A549 (cell line): Measurements from ENCODE around the gene SIRPA.

Experiments used
- EP300 ChIP-seq, 2 experiments: fragments of >200 bp; sonication (Bioruptor Twin); formaldehyde crosslinking; IDR thresholded peaks; 2 replicates in 1 of 2; 3 replicates in 1 of 2; pipeline ENCODE4 v1.6.1; 2016 to 2017
- FOSB ChIP-seq: fragments of 250-450 bp; sonication (Bioruptor Pico); IDR thresholded peaks from 2 replicates; pipeline ENCODE4 v1.5.0; 2020; ENCODE audit warnings: mild to moderate bottlenecking, moderate library complexity
- HDAC2 ChIP-seq: fragments of 200-600 bp; sonication (generic); IDR thresholded peaks from 2 replicates; pipeline ENCODE4 v1.6.1; 2016
- MAFK ChIP-seq: fragments of 450-650 bp; IDR thresholded peaks from 2 replicates; pipeline ENCODE4 v1.6.1; 2014; ENCODE audit not compliant: partially characterized antibody
- MAZ ChIP-seq: fragments of 150-350 bp; IDR thresholded peaks from 2 replicates; pipeline ENCODE4 v1.6.1; 2014; ENCODE audit warnings: antibody characterized with exemption, low read depth, low read length, borderline replicate concordance
- PHF8 ChIP-seq: fragments of 200-600 bp; sonication (generic); IDR thresholded peaks from 2 replicates; pipeline ENCODE4 v1.6.1; 2016; ENCODE audit warnings: low read depth, mild to moderate bottlenecking, antibody characterized with exemption, moderate library complexity, borderline replicate concordance
- POLR2A ChIP-seq: IDR thresholded peaks from 2 replicates; pipeline ENCODE4 v1.6.1; 2012; ENCODE audit warnings: mild to moderate bottlenecking, low read length
- RFX5 ChIP-seq: fragments of 450-650 bp; IDR thresholded peaks from 2 replicates; pipeline ENCODE4 v1.7.1; 2014; ENCODE audit warnings: antibody characterized with exemption, mild to moderate bottlenecking, moderate library complexity
- SREBF2 ChIP-seq: fragments of 450-650 bp; IDR thresholded peaks from 2 replicates; pipeline ENCODE4 v1.6.1; 2014; ENCODE audit warnings: mild to moderate bottlenecking, moderate library complexity
- TF ChIP-seq, protein P1 (sequence below): fragments of >200 bp; sonication (Bioruptor Twin); formaldehyde crosslinking; IDR thresholded peaks from 3 replicates; pipeline ENCODE4 v1.5.1; 2016
- TF ChIP-seq, protein P2 (sequence below): fragments of 200-600 bp; sonication (generic); IDR thresholded peaks from 2 replicates; pipeline ENCODE4 v1.6.1; 2016; ENCODE audit warnings: antibody characterized with exemption, mild to moderate bottlenecking, moderate library complexity
- TF ChIP-seq, protein P3 (sequence below): IDR thresholded peaks from 2 replicates; pipeline ENCODE4 v1.6.1; 2012; ENCODE audit warnings: low read depth, borderline replicate concordance

DNA sequence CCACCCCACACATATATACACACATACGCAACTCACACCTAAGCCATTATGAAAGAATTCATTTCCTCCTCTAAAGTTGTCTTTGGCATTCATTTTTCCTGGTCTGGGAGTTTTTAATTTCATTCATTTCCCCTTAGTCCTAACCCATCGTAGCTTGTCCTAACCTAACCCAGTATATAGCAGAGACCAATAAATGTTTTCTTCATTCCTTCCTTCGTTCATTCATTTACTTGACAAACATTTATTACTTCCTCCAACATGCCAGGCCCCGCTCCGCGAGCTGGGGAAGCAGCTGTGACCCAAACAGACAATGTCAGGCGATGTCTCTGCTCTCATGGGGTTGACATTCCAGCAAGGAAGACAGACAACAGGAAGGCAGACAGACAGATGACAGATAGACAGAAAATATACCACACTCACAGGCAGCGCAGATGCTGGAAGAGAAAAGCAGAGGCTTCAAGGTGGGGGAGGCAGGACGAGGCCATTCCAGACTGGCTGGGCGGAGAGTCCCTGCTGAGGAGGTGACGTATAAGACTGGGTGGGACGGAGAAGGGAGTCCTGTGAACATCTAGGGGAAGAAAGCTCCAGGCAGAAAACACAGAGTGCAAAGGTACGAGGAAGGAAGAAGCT, 33.7 kb upstream of the SIRPA start:
- no peak for TF ChIP-seq EP300 (IDR thresholded peaks at IDR 0.05)
- TF ChIP-seq MAZ: no peak
- TF ChIP-seq, protein P1, sequence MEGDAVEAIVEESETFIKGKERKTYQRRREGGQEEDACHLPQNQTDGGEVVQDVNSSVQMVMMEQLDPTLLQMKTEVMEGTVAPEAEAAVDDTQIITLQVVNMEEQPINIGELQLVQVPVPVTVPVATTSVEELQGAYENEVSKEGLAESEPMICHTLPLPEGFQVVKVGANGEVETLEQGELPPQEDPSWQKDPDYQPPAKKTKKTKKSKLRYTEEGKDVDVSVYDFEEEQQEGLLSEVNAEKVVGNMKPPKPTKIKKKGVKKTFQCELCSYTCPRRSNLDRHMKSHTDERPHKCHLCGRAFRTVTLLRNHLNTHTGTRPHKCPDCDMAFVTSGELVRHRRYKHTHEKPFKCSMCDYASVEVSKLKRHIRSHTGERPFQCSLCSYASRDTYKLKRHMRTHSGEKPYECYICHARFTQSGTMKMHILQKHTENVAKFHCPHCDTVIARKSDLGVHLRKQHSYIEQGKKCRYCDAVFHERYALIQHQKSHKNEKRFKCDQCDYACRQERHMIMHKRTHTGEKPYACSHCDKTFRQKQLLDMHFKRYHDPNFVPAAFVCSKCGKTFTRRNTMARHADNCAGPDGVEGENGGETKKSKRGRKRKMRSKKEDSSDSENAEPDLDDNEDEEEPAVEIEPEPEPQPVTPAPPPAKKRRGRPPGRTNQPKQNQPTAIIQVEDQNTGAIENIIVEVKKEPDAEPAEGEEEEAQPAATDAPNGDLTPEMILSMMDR: no peak
- no peak for TF ChIP-seq PHF8
- TF ChIP-seq SREBF2: no peak
- TF ChIP-seq RFX5: no peak
- TF ChIP-seq, protein P2, sequence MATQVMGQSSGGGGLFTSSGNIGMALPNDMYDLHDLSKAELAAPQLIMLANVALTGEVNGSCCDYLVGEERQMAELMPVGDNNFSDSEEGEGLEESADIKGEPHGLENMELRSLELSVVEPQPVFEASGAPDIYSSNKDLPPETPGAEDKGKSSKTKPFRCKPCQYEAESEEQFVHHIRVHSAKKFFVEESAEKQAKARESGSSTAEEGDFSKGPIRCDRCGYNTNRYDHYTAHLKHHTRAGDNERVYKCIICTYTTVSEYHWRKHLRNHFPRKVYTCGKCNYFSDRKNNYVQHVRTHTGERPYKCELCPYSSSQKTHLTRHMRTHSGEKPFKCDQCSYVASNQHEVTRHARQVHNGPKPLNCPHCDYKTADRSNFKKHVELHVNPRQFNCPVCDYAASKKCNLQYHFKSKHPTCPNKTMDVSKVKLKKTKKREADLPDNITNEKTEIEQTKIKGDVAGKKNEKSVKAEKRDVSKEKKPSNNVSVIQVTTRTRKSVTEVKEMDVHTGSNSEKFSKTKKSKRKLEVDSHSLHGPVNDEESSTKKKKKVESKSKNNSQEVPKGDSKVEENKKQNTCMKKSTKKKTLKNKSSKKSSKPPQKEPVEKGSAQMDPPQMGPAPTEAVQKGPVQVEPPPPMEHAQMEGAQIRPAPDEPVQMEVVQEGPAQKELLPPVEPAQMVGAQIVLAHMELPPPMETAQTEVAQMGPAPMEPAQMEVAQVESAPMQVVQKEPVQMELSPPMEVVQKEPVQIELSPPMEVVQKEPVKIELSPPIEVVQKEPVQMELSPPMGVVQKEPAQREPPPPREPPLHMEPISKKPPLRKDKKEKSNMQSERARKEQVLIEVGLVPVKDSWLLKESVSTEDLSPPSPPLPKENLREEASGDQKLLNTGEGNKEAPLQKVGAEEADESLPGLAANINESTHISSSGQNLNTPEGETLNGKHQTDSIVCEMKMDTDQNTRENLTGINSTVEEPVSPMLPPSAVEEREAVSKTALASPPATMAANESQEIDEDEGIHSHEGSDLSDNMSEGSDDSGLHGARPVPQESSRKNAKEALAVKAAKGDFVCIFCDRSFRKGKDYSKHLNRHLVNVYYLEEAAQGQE: no peak
- no peak for TF ChIP-seq HDAC2
- TF ChIP-seq, protein P3, sequence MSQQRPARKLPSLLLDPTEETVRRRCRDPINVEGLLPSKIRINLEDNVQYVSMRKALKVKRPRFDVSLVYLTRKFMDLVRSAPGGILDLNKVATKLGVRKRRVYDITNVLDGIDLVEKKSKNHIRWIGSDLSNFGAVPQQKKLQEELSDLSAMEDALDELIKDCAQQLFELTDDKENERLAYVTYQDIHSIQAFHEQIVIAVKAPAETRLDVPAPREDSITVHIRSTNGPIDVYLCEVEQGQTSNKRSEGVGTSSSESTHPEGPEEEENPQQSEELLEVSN: no peak
- TF ChIP-seq FOSB: no peak
- TF ChIP-seq POLR2A: no peak
- no peak for TF ChIP-seq MAFK
